Measurements from ENCODE around the gene ANKUB1. TPM values are rescaled to one million over a fixed set of nuclear protein-coding genes. Genes with fewer than 3 reads are reported as not detected.

Gene ANKUB1, protein sequence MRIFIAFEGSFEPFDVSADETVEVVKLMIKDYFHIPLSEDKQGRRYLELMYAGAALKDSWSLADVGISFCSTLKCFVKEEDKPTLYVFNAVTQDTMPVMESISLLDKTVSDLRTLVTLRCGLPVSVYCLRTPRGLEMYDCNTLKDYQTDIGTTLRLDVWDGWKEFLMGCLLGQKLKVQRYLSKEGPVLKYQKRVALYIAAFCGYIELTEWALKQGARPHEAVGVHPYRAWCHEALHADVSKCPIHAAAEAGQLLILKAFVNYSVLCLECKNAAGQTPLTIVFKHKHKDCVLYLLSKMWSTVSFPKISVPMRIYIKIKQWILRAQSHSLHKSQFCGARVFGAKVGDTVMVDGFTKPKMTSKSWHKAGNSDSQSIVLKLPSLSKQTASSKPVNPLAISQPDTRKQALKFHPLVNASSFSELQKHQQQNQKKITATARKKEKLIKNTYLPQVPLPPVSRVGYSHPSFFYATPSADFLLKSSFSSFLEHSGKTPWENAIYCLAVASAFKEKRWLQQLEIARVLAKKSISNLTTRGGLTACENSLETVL
- not detected in 2 replicates for total RNA-seq

GRCh38 chr3:149792452-149793270, at the start of gene ANKUB1:
Gene ANKUB1 (minus strand): TSS chr3:149792554. CDS start chr3:149792366, 188 bp downstream.

GRCh38 chr3:149812606-149813366, 20.4 kb upstream of the ANKUB1 start, which contains the start of gene RNF13:
Gene RNF13 (plus strand): TSS chr3:149813215. CDS start chr3:149846027, 32,812 bp downstream.

GRCh38 chr3:149752051-149752787, 40.1 kb downstream of the ANKUB1 start, which contains the start of gene COMMD2:
Gene COMMD2 (minus strand): TSS chr3:149752489. CDS start chr3:149752444, 45 bp downstream.

Small RNA genes within 50 kb of the gene (small RNA-seq; reads per million reads assigned to genes)
- gene RNU6-507P, result not detected

Other genes starting within 250 kb of the ANKUB1 start
- 74.6 and 117 TPM in 2 replicates for gene WWTR1, start 134.5 kb downstream of the ANKUB1 start, total RNA-seq
- gene COMMD2, start 40.1 kb downstream of the ANKUB1 start, total RNA-seq, result 19.1 and 24.8 TPM in 2 replicates
- gene RNF13, start 20.7 kb upstream of the ANKUB1 start, total RNA-seq, result 64.3 and 78.3 TPM in 2 replicates
- 141 and 161 TPM in 2 replicates for gene PFN2, start 178.3 kb upstream of the ANKUB1 start, total RNA-seq

All from subcutaneous preadipocyte (primary cell).